Measurements from ENCODE around the gene SALL4.

DNA sequence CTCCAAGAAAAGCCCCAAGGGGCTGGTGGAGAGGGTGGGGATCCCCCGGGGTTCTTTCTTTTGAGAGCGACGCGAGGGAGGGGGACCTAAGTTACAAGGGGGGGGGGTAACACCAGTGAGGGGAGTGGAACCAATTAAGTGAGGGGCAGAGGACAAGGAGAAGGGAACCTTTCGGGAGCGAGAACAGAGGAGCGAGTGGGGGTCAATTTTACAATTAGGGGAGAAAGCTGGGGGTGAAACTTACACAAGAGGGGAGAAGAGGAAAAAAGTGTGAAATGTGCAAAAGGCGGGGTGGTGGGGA lies 548 bp downstream of the SALL4 start:
- no peak for TF ChIP-seq TAF1 (conservative IDR thresholded peaks at IDR 0.05)
- TF ChIP-seq, protein P1, sequence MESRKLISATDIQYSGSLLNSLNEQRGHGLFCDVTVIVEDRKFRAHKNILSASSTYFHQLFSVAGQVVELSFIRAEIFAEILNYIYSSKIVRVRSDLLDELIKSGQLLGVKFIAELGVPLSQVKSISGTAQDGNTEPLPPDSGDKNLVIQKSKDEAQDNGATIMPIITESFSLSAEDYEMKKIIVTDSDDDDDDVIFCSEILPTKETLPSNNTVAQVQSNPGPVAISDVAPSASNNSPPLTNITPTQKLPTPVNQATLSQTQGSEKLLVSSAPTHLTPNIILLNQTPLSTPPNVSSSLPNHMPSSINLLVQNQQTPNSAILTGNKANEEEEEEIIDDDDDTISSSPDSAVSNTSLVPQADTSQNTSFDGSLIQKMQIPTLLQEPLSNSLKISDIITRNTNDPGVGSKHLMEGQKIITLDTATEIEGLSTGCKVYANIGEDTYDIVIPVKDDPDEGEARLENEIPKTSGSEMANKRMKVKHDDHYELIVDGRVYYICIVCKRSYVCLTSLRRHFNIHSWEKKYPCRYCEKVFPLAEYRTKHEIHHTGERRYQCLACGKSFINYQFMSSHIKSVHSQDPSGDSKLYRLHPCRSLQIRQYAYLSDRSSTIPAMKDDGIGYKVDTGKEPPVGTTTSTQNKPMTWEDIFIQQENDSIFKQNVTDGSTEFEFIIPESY (IDR thresholded peaks at IDR 0.05), result no peak
- TF ChIP-seq, protein P2, sequence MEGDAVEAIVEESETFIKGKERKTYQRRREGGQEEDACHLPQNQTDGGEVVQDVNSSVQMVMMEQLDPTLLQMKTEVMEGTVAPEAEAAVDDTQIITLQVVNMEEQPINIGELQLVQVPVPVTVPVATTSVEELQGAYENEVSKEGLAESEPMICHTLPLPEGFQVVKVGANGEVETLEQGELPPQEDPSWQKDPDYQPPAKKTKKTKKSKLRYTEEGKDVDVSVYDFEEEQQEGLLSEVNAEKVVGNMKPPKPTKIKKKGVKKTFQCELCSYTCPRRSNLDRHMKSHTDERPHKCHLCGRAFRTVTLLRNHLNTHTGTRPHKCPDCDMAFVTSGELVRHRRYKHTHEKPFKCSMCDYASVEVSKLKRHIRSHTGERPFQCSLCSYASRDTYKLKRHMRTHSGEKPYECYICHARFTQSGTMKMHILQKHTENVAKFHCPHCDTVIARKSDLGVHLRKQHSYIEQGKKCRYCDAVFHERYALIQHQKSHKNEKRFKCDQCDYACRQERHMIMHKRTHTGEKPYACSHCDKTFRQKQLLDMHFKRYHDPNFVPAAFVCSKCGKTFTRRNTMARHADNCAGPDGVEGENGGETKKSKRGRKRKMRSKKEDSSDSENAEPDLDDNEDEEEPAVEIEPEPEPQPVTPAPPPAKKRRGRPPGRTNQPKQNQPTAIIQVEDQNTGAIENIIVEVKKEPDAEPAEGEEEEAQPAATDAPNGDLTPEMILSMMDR (IDR thresholded peaks at IDR 0.05; ENCODE audit: low read depth, low read length, missing input control), result no peak
- TF ChIP-seq, protein P3, sequence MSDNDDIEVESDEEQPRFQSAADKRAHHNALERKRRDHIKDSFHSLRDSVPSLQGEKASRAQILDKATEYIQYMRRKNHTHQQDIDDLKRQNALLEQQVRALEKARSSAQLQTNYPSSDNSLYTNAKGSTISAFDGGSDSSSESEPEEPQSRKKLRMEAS (IDR thresholded peaks at IDR 0.05), result no peak
- TF ChIP-seq, protein P4, sequence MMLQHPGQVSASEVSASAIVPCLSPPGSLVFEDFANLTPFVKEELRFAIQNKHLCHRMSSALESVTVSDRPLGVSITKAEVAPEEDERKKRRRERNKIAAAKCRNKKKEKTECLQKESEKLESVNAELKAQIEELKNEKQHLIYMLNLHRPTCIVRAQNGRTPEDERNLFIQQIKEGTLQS (IDR thresholded peaks at IDR 0.05), result no peak
